GM18502 (cell line): ENCODE results near the gene PLCD3.
A peak's percentile ranks its signal among the peaks of the same experiment; 100 is the strongest.

Source experiments
- ATAC-seq: cut with Tn5 transposase; IDR thresholded peaks from one replicate; pipeline ENCODE4 v1.9.1; 2021; ENCODE audit warnings: mild to moderate bottlenecking; ENCODE audit not compliant: unreplicated experiment, poor library complexity

PLCD3 gene

DNA sequence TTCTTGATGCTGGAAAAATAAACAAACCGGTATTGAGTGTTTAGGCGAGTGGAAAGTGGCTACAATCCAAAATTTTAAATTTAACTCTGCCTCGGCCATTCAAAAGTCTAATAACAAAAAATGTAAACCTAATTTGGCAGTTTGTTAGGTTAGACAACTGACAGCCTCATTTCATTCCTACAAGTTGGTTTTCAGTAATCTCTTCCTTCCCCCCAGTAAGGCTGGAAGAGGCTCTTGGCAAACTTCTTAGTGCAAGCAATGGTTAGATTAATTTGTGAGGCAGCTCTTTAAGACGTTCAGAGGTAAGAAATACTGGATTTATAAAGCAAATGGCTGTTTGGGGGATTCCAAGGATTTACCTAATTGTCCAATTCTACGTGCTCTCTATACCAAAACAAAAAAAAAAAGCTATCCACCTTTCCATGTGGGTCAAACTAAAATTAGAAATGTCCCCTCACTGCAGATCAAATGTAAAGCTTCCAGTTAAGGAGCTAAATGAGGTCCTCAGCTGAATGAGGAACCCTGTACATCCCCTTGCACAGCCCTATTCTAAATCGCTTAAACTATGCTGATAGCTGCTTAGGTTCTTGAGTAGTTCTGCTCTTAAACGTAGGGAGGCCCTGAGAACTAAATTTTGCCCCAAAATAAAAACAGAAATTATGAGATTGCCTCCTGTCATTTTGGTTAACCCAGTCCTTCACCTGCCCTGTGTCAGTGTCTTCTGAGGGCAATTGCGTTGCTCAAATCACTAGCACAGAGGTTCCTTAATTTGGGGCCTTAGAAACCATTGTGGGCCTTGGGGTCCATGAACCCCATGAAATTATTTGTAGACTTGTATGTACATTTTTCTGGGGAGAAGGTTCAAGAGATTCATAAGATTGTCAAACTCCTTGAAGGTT is 18.8 kb upstream of the PLCD3 start:
- ATAC-seq = no peak

DNA sequence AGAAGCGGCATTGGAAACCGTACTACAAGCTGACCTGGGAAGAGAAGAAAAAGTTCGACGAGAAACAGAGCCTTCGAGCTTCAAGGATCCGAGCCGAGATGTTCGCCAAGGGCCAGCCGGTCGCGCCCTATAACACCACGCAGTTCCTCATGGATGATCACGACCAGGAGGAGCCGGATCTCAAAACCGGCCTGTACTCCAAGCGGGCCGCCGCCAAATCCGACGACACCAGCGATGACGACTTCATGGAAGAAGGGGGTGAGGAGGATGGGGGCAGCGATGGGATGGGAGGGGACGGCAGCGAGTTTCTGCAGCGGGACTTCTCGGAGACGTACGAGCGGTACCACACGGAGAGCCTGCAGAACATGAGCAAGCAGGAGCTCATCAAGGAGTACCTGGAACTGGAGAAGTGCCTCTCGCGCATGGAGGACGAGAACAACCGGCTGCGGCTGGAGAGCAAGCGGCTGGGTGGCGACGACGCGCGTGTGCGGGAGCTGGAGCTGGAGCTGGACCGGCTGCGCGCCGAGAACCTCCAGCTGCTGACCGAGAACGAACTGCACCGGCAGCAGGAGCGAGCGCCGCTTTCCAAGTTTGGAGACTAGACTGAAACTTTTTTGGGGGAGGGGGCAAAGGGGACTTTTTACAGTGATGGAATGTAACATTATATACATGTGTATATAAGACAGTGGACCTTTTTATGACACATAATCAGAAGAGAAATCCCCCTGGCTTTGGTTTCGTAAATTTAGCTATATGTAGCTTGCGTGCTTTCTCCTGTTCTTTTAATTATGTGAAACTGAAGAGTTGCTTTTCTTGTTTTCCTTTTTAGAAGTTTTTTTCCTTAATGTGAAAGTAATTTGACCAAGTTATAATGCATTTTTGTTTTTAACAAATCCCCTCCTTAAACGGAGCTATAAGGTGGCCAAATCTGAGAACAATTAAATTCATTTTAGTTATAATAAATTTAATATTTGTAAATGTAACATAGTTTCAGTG is 17.7 kb upstream of the PLCD3 start:
- ATAC-seq = no peak

DNA sequence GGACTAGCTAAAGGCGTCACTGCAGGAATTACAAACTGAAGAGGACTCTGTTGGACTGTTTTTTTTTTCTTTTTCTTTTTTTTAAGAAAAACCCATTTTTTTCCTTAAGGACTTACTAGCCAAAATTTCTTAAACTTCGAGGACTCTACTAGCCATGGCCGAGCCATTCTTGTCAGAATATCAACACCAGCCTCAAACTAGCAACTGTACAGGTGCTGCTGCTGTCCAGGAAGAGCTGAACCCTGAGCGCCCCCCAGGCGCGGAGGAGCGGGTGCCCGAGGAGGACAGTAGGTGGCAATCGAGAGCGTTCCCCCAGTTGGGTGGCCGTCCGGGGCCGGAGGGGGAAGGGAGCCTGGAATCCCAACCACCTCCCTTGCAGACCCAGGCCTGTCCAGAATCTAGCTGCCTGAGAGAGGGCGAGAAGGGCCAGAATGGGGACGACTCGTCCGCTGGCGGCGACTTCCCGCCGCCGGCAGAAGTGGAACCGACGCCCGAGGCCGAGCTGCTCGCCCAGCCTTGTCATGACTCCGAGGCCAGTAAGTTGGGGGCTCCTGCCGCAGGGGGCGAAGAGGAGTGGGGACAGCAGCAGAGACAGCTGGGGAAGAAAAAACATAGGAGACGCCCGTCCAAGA is 16.8 kb upstream of the PLCD3 start:
- ATAC-seq = no peak

DNA sequence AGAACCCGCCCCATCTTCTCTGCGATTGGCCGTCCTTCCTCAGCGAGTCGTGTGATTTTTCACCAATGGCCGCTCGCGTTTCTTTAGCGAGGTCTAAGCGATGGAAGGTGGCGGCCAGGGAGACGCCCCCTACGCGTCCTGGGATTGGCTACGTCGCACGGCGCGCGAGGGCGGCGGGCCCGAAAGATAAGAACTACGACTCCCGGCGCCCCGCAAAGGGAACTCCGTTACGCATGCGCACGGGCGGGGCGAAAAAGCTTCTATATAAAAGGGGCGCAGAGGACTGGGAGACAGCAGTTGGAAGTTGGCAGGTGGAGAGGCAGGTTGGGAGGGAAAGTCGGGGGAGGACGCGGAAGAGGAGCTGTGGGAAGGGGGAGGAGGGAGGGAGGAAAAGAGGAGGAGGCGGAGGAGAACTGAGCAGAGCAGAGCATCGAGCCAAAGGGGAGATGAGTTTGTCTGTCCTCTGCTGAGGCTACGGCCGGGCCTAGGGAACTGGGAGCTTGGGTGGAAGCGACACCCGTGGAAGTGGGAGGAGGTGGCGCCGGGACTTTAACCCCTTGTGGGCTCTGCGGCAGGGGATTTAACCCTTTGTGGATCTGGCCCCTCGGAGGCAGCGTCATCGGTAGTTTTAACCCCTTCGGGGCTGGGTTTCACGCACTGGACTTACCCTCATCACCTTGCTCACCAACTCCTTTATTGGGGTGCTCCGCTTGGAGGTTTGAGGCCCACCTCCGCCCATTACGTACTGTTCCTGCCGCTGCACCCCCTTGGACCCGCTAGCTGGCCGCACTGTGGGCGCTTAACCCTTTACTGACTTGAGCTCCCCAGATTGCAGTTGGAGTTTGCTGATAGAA is 16.1 kb upstream of the PLCD3 start, which contains the start of gene HEXIM1:
Gene HEXIM1 (plus strand): TSS at position 293 of the 854 bp plus-strand sequence. CDS start 716 bp downstream, outside the sequence.
- peak; percentile 64 for ATAC-seq

DNA sequence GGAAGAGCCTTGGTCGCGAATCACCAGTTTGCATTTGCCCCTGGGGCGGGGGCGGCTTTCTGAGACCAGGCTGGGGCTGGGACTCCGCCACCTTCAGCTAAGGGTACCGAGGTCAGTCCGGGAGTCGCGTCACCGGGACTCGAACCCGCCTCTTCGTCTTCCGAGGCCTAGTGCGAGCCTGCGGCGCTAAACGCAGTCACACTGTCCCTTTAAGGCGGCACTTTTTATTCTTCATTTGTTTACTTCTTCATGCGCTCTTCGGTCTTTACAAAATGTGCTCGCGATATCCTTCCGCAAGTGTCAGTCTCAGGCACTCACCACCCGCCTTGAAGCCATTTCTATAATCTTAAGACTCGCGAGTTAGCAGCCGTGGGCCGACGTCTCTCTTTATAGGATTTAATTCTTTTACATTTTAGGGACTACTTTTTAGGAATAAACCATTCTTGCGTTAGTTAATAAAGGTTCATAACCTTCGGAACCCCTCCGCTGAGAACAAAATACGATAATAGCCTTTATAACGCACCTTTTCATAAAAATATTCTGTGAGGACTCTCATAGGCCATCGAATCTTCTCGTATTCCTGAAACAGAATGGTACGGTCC is 15.4 kb upstream of the PLCD3 start:
- no peak for ATAC-seq

DNA sequence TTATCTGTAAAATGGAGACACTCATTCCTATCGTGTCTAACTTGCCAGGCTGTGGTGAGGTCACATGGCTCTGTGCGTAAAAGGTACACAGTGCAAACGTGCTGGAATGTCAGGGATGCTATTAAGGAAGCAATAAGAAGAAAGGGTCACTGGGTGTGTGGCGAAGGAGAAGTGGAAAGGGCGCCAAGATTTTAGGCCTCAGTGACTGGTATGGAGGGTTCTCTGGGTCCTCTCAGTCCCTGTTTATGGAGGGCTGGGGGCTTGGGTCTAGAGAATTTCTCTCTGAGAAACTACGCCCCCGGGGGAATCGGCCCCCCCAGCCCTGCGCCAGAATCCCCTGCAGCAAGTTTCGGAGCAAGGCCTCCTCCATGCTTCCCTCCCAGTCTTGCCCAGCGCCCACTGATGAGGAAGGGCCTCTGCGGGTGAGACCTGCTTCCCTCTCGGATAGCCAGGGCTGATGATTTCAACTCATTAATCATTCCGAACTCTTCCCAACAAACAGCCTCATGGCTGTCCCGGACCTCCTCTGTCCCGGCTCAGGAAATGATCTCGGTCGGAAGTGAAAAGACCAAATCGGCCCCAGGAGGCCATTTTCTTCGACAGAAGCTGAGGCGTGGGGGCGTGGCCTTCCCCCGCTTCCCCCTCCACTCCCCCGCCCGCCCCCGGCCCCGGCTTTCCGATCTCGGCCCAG is 14.7 kb upstream of the PLCD3 start:
- ATAC-seq = no peak

DNA sequence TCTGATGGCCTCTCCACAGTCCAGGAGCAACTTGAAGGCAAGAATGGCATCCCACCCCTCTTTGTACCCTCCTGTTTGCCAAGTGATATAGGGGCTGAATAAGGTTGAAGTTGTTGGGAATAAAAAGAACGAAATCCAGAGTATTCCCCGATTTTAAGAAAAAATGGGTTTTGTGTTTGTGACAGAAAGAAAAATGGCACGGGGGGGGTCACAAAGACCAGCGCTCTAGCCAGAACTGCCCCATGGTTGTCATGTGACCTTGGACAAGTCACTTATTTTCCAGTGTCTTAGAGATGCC is 14.2 kb upstream of the PLCD3 start:
- ATAC-seq = no peak

DNA sequence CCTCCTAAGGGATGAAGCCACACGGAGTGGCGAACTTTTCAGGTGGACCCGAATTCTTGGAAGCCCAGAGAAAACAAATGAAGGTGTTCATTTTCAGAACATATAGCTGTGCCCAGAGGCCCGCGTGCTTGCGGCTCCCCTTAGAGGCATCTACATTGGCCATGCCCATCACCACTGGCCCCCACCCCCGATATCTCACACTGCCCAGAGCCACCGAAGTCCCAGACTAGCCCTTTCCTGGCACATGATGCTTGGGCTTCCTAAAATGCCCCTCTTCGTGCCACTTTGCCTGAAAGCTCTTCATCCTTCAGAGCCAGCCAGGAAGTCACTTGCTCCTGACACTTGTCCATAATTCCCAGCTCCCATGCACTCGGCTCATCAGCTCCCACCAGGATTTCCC is 13.9 kb upstream of the PLCD3 start:
- no peak for ATAC-seq

DNA sequence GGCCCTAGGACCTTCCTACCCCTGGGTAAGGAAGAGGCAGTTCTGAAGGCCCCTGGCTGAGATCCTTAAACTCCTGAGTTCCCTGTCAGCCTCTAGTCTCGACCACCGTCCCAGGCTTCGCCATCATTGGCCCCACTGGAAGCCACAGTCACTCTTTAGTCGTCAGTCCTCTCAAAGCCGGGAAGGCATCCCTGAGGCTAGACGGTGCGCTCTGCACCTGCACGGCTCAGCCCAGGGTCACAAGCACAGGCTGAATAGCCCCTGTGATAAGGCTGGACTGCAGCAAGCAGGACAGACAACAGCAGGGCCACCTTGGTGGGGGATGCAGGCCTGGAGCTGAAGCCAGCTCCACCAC is 12.7 kb upstream of the PLCD3 start:
- ATAC-seq = no peak

DNA sequence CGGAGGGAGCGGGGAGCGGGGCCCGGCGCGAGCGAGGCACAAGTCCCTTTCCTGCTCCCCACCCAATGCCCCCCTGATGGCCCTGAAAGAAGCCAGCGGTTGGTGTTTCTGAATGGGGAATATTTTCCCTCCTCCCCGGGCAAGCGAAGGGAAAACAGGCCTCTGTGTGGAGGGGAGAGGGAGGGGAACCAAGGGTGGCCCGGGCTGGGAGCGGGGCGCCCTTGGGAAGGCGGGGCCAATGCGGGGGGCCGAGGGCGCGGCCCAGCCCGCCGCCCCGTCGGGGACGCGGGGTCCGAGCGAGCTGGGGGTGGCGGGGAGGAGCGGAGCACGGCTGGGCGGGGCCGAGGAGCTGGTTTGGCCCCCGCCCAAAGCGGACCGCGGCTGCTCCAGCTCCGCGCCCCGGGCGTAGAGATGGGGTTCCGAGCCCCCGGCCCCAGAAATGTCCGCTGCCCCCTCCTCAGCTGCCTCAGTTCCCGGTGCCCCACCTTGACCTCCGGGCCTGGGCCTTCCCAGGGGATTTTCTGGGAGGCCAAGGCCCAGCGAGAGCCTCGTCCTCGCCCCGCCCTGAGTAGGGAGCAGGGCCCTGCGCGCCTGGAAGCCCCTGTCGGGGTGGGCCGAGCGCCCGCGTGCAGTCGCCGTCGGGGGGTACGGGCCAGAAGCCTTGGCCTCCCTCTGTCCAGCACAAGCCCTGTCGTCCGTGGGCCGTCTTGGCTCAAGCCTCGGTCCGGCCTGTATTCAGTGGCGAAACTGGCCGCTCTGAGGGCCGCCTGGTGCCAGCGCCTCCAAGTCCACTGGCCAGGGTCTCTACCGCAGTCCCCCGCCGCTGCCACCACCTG is 12.1 kb upstream of the PLCD3 start:
- ATAC-seq = no peak

DNA sequence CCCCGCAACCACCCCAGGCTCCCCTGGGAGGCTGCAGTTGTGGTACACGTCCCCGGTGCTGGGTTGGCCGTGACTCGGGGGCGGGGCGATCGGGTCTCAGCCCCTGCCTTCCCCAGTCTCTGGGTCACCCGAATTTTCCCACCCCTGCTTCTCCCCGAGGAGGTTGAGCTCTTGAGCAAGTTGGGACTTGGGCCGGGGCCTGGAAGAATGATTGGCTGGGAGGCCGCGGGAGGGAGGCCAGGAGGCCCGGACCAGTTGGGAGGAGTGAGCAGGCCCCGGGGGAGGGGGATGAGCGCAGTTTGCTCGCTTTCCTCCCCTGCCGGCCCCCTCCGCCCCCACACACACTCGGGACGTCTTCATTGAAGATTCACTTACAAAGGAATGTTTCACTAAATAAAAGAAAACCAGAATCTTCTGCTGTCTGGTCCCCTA is 11.5 kb upstream of the PLCD3 start:
- ATAC-seq = no peak

DNA sequence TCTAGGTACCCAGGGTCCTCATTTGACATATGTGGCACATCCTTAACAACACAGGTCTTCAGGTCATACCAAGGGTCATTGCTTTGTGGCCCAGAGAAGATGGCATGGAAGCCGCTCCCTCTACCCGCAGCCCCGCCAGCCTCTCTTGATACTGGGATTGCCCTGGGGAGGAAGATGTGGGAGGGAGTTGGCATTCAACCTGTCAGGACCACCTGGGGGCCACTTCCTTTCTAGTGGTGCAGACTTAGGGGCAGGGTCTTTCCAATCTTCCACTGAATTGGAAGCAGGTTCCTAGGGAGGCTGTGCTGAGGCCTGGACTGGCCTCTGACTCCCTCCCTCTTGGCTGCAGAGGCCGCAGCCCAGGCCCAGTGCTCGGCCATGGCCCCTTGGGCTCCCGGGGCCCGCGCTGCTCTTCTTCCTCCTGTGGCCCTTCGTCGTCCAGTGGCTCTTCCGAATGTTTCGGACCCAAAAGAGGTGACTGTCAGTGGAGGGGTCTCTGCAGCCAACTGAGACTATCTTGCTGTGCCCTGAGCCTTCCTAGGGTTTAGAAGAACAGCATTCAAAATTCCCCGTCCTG is 10.9 kb upstream of the PLCD3 start:
- ATAC-seq = no peak

DNA sequence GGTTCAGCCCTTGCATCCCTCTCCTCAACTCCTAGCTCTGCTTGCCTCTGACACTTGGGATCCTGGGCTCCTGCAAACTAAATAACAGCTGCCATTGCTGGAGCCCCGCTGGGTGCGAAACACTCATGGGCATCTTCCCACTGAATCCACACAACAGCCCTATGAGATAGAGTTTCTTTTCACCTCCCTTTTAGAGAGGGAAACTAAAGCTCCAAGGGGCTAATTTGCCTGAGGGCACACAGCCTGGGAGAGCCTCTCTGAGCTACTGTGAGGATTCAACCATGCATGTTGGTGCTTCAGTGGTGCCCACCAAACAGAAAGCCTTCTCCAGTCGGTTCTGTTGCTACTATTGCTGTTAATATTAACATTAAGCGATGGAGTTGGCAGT is 7.2 kb upstream of the PLCD3 start:
- no peak for ATAC-seq

DNA sequence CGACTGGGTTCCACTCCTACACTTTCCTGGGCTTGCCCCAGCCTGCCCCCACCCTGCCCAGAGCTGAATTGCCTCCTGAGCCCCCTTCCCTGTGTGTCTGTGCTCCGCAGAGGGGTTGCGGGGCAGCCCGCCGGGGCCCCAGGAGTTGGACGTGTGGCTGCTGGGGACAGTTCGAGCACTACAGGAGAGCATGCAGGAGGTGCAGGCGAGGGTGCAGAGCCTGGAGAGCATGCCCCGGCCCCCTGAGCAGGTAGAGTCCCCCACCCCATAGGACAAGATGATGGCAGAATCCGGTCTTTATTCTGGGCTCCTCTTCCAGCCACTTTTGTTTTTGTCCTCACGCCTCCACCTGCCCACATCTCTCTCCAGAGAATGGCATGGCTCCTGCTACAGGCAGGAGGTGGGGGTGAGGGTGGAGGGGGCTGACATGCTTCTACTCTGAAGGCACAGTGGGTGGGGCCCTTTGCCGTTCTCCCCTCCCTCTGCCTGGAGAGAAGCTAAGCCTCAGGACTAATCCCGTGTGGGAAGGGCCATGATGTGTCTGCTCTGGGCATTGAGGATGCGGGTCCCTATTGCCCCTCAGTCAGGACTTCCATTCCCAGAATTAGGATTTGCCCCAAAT is 6.7 kb upstream of the PLCD3 start:
- no peak for ATAC-seq

DNA sequence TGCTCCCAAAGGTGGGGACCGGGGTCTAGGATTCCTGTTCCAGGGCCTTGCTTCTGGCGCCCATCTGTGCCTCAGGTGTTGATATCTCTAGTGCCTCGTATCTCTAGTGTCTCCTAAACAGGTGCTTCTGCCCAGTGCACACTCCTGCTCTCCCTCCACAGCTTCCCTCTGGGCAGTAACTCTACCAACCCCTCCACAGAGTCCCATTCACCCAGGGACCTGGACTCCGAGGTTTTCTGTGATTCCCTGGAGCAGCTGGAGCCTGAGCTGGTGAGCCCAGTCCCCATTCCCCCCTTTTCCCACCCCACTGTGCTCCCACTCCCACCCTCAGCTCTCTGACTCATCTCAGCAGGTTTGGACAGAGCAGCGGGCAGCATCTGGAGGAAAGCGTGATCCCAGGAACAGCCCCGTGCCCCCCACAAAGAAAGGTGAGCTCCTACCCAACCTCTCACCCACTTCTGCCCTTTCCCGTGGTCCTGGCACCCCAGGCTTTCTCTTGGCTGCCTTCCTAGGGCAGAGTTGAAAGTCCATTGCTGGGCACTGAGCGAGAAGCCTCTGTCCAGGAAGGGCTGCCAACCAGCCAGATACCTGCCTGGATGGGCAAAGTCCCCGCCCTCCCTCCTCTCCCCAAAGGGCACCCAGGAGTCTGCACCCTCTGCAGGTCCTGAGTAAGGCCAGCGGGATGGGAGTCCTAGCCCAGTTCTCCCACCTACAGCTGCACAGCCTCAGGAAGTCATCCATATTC is 5.4 kb upstream of the PLCD3 start:
- no peak for ATAC-seq

DNA sequence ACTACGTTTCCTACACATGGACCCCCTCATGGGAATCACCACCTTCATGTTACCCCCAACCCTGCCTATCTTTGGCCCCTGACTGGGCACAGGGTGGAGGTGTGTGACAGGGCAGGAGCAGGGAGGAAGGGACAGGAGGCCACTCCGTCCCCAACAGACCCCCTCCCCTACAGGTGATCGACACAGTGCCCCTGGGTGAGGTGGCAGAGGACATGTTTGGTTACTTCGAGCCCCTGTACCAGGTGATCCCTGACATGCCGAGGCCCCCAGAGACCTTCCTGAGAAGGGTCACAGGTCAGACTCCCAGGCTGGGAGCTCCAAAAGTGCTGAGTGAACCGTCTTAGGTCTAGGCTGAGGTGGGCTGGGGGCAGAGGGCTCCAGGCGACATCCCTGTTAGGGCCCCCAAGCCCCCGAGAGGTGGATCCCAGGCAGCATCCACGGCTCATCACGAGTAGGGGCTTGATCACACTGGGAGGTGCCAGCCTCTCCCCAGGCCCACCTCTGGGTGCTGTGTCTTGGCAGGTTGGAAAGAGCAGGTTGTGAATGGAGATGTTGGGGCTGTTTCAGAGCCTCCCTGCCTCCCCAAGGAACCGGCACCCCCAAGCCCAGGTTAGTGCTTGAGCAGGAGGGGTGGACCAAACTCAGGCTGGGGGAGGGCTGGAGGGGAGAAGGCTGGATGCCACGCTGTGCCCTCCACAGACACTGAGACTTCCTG is 4.7 kb upstream of the PLCD3 start:
- ATAC-seq = no peak
